HUES6 (cell line): ENCODE results near the gene FAM83C.
A peak's percentile ranks its signal among the peaks of the same experiment; 100 is the strongest.
"Not testable (repeated sequence)": the region's sequence is repeated elsewhere in the genome, so short reads cannot be mapped to it uniquely, and the experiment has no call there.

Experiments used
- H3K27ac ChIP-seq: 2 replicates; pipeline ENCODE4 v1.7.0; 2013; ENCODE audit warnings: low read depth, mild to moderate bottlenecking, low read length, inconsistent platforms
- H3K27me3 ChIP-seq: 2 replicates; pipeline ENCODE4 v1.6.1; 2013; ENCODE audit warnings: low read length; ENCODE audit not compliant: control insufficient read depth, insufficient read depth
- H3K36me3 ChIP-seq: 2 replicates; pipeline ENCODE4 v1.6.1; 2013; ENCODE audit warnings: low read length; ENCODE audit not compliant: control insufficient read depth, insufficient read depth
- H3K4me1 ChIP-seq: 2 replicates; pipeline ENCODE4 v1.6.1; 2013; ENCODE audit warnings: low read length; ENCODE audit not compliant: control insufficient read depth, insufficient read depth
- H3K4me3 ChIP-seq: 2 replicates; pipeline ENCODE4 v1.5.1; 2013; ENCODE audit warnings: low read depth, low read length
- H3K9ac ChIP-seq: one replicate; pipeline ENCODE4 v1.6.1; 2013; ENCODE audit warnings: mild to moderate bottlenecking, low read length
- H3K9me3 ChIP-seq: 2 replicates; pipeline ENCODE4 v1.6.1; 2013; ENCODE audit warnings: low read depth, low read length; ENCODE audit not compliant: control insufficient read depth, insufficient read depth

FAM83C gene

GRCh38 chr20:35271073-35271882 lies 20.9 kb downstream of the FAM83C start:
- Histone ChIP-seq H3K27me3 (no peaks in the 10 kb centered on the region), H3K4me1 (peaks cover 11% of the 10 kb centered on the region; the same call in 1 of the 2 replicates), H3K27ac (no peak overlapping the region), H3K4me3 (no peak overlapping the region), H3K9ac (no peak overlapping the region), H3K36me3 (peaks cover 23% of the 10 kb centered on the region), H3K9me3 (no peaks in the 10 kb centered on the region)

- H3K9ac ChIP-seq: no peak overlapping the region
- H3K36me3 ChIP-seq: peaks cover 13% of the 10 kb centered on the region
- H3K4me1 ChIP-seq: peaks cover 9% of the 10 kb centered on the region; the same call in 1 of the 2 replicates
- H3K27me3 ChIP-seq: no peaks in the 10 kb centered on the region
- no peak overlapping the region for H3K27ac ChIP-seq
- no peak overlapping the region for H3K4me3 ChIP-seq
- no peaks in the 10 kb centered on the region for H3K9me3 ChIP-seq
Observed at GRCh38 chr20:35270021-35270902, 22.0 kb downstream of the FAM83C start.

DNA sequence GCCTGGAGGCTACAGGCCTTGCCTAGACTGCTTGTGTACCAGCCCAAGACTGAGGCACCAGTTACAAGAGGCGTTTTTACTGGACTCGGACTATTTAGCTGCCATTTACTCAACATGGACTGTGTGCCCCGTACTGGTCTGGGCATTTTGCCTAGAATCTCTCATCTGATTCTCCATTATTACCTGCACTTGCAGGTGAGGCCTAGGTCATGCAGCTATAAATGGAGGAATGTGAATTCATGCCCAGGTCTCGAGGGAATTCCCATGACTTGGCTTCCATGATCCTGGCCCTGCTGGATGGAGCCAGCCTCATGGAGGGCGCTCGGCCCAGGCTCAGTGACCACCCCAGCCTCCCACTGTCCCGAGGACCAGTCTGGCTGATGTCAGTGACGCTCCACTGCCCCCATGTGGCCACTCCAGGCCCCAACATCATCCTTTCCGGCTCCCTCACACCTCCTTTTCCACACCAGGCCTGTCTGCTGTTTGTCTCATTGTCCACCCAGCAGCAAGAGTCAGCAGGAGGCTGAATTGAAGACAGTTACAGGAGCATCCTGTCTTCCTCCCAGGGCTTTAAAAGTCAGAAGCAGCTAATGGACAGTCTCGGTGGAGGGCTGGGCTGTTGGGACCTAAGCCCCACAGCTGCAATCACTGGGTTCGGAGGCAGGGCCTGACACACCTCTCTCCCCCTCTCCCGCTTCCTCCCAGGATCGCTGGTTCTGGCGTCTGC lies 23.0 kb downstream of the FAM83C start:
- Histone ChIP-seq H3K9ac (peak overlapping the region; percentile 16), H3K4me1 (peaks cover 15% of the 10 kb centered on the region), H3K36me3 (peaks cover 5% of the 10 kb centered on the region), H3K9me3 (no peaks in the 10 kb centered on the region), H3K27me3 (no peaks in the 10 kb centered on the region), H3K4me3 (no peak overlapping the region), H3K27ac (no peak overlapping the region)

GRCh38 chr20:35267092-35267491 lies 25.1 kb downstream of the FAM83C start:
- no peaks in the 10 kb centered on the region for H3K9me3 ChIP-seq
- H3K9ac ChIP-seq: no peak overlapping the region
- H3K27me3 ChIP-seq: no peaks in the 10 kb centered on the region
- no peak overlapping the region for H3K27ac ChIP-seq
- H3K4me3 ChIP-seq: no peak overlapping the region
- peaks cover 27% of the 10 kb centered on the region for H3K4me1 ChIP-seq
- H3K36me3 ChIP-seq: peaks cover 3% of the 10 kb centered on the region; the same call in 1 of the 2 replicates

DNA sequence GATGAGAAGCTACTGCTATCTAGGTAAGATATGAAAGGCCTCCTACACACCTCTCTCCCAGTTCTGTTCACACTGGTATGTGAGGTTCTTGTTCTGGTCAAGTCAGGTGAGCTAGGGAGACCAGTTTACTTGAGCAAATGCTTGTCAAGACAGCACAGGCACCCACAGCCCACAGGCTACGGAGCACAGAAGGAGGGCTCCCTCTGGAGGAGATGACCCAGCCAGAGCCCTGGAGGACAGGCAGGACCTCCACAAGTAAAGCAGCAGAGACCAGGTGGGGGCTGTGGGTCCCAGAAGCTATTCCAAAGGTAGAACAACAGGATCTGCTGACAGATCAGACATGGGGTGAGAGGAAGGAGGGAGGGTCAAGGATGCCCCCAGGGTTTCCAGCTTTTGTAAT lies 27.5 kb downstream of the FAM83C start:
- H3K9ac ChIP-seq: peak overlapping the region; percentile 4
- no peaks in the 10 kb centered on the region for H3K27me3 ChIP-seq
- H3K27ac ChIP-seq: no peak overlapping the region; the same call in 1 of the 2 replicates
- peaks cover 44% of the 10 kb centered on the region for H3K4me1 ChIP-seq
- no peak overlapping the region for H3K4me3 ChIP-seq
- no peaks in the 10 kb centered on the region for H3K36me3 ChIP-seq
- no peaks in the 10 kb centered on the region for H3K9me3 ChIP-seq

GRCh38 chr20:35263532-35264341 lies 28.5 kb downstream of the FAM83C start:
- no peaks in the 10 kb centered on the region for H3K27me3 ChIP-seq
- H3K36me3 ChIP-seq: no peaks in the 10 kb centered on the region
- H3K4me3 ChIP-seq: peak overlapping the region; percentile 17
- peaks cover 47% of the 10 kb centered on the region for H3K4me1 ChIP-seq
- H3K27ac ChIP-seq: peak overlapping the region; percentile 98
- peak overlapping the region; percentile 94 for H3K9ac ChIP-seq
- no peaks in the 10 kb centered on the region for H3K9me3 ChIP-seq

DNA sequence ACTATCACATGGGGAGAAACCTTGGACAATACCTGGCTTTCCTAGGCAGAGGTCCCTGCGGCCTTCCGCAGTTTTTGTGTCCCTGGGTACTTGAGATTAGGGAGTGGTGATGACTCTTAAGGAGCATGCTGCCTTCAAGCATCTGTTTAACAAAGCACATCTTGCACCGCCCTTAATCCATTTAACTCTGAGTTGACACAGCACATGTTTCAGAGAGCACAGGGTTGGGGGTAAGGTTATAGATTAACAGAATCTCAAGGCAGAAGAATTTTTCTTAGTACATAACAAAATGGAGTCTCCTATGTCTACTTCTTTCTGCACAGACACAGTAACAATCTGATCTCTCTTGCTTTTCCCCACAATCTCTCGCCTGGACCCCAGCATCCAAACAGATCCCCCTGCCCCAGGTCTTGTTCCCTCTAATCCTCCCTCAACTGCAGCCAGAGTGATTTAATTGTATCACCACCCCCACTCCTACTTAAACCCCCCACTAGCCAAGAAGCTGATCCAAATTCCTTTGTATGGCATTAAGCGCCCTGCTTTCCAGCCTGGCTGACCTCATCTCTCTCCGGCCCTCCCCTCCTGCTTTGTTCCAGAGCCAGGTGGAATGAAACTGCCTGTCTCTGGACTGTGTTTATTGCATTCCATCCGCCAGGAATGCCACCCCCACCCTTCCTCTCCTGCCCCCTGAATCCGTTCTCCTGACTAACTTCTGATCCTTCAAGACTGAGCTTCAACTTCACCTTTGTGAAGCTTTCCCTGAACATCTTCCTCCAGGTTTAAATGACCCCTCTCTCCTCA lies 29.3 kb downstream of the FAM83C start:
- peak overlapping the region; percentile 94 for H3K9ac ChIP-seq
- peaks cover 52% of the 10 kb centered on the region for H3K4me1 ChIP-seq
- peak overlapping the region; percentile 98 for H3K27ac ChIP-seq
- not testable (repeated sequence) for H3K27me3 ChIP-seq, H3K36me3 ChIP-seq, H3K9me3 ChIP-seq
- H3K4me3 ChIP-seq: peak overlapping the region; percentile 17

DNA sequence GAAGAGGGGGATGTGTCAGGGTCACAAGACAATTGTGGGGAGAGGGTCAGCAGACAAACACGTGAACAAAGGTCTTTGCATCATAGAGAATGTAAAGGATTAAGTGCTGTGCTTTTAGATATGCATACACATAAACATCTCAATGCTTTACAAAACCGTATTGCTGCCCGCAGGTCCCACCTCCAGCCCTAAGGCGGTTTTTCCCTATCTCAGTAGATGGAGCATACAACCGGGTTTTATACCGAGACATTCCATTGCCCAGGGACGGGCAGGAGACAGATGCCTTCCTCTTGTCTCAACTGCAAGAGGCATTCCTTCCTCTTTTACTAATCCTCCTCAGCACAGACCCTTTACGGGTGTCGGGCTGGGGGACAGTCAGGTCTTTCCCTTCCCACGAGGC lies 29.9 kb downstream of the FAM83C start:
- H3K27me3 ChIP-seq, H3K36me3 ChIP-seq, H3K4me3 ChIP-seq, H3K9me3 ChIP-seq: not testable (repeated sequence)
- Histone ChIP-seq H3K4me1 (peaks cover 52% of the 10 kb centered on the region), H3K27ac (peak overlapping the region; percentile 89; the same call in 1 of the 2 replicates), H3K9ac (peak overlapping the region; percentile 72)

- Histone ChIP-seq H3K27me3 (no peaks in the 10 kb centered on the region), H3K4me1 (peaks cover 52% of the 10 kb centered on the region), H3K9ac (peak overlapping the region; percentile 72), H3K4me3 (no peak overlapping the region), H3K9me3 (no peaks in the 10 kb centered on the region), H3K27ac (peak overlapping the region; percentile 89), H3K36me3 (peaks cover 4% of the 10 kb centered on the region; the same call in 1 of the 2 replicates)
Observed at GRCh38 chr20:35260426-35260825, 31.8 kb downstream of the FAM83C start.
